Gastrocnemius medialis (tissue), 4 donors: Measurements from ENCODE around the gene SAMHD1. TPM values are rescaled to one million over a fixed set of nuclear protein-coding genes. Genes with fewer than 3 reads are reported as not detected.
"Not testable (repeated sequence)": the region's sequence is repeated elsewhere in the genome, so short reads cannot be mapped to it uniquely, and the experiment has no call there.

Experiments used
- ATAC-seq, 2 donors: fragments of 150-250 bp; one replicate each; pipeline ENCODE4 v1.9.1; 2016
- DNase-seq, 2 donors: peaks; one replicate each; pipeline ENCODE4 v3.0.0-alpha.2; 2019
- H3K27ac ChIP-seq, 4 donors: fragments of 200-600 bp; sonication (generic); 1 replicate in 1 of 4; 2 replicates in 3 of 4; pipeline ENCODE4 v1.5.1; 2016 to 2018; ENCODE audit warnings: mild to moderate bottlenecking in 2 of 4, moderate library complexity in 1 of 4
- H3K27me3 ChIP-seq, 3 donors: fragments of 200-600 bp; sonication (generic) in 2 of 3; 1 replicate in 1 of 3; 2 replicates in 2 of 3; pipeline versions ENCODE4 v1.5.1 to v1.6.0; 2016 to 2019; ENCODE audit warnings: mild to moderate bottlenecking in 1 of 3, moderate library complexity in 1 of 3
- H3K36me3 ChIP-seq, 2 donors: fragments of 200-600 bp; sonication (generic) in 1 of 2; one replicate each; pipeline ENCODE4 v1.5.1; 2017 to 2018
- H3K4me1 ChIP-seq, 2 donors: fragments of 200-600 bp; sonication (generic) in 1 of 2; one replicate each; pipeline ENCODE4 v1.5.1; 2016 to 2017; ENCODE audit warnings: mild to moderate bottlenecking in 2 of 2
- H3K4me3 ChIP-seq, 4 donors: fragments of 200-600 bp; sonication (generic) in 3 of 4; 1 replicate in 1 of 4; 2 replicates in 3 of 4; pipeline ENCODE4 v1.5.1; 2016 to 2019; ENCODE audit warnings: mild to moderate bottlenecking in 2 of 4
- H3K9me3 ChIP-seq, 3 donors: fragments of 200-600 bp; sonication (generic) in 2 of 3; 1 replicate in 1 of 3; 2 replicates in 2 of 3; pipeline ENCODE4 v1.5.1; 2016 to 2019
- CTCF ChIP-seq, 5 experiments: fragments of 450-650 bp in 3 of 5; fragments of 200-600 bp in 2 of 5; sonication (generic) in 2 of 5; IDR thresholded peaks in 4 of 5; conservative IDR thresholded peaks in 1 of 5; 1 replicate in 4 of 5; 2 replicates in 1 of 5; pipeline ENCODE4 v1.5.1; 2016 to 2019; ENCODE audit warnings: antibody characterized with exemption in 5 of 5, mild to moderate bottlenecking in 3 of 5, moderate library complexity in 3 of 5
- POLR2A ChIP-seq, 2 donors: fragments of 450-650 bp; IDR thresholded peaks; one replicate each; pipeline ENCODE4 v1.6.1; 2017; ENCODE audit warnings: antibody characterized with exemption in 2 of 2, mild to moderate bottlenecking in 2 of 2, moderate library complexity in 2 of 2
- in situ Hi-C, 4 donors: fragments of 200-750 bp; cut with MboI; loops; one replicate each; pipeline versions ENCODE4 v1.15.0 to v1.8.0; 2017; ENCODE audit warnings: low sequenced_read_pairs in 4 of 4
- intact Hi-C: fragments of 100-400 bp; cut with DNase I; formaldehyde crosslinking; loops from one replicate; pipeline ENCODE4 v1.15.1; 2023; ENCODE audit warnings: low total_unique reads
- total RNA-seq, 4 donors: library from RNA; depleted of rRNA; stranded (reverse); fragments of >200 nt; gene quantifications; one replicate each; pipeline versions ENCODE4 v1.1.0 to v1.2.3, GENCODE V29; 2016

Gene SAMHD1
- total RNA-seq, 4 donors from 2014 or later: 37.5 to 84.1 (median 69.4) TPM

- ATAC-seq (no peak), DNase-seq (no peak)
- Histone ChIP-seq H3K9me3 (no peaks in the 10 kb centered on the region), H3K27me3 (no peaks in the 10 kb centered on the region), H3K36me3 (no peaks in the 10 kb centered on the region), H3K4me3 (no peak overlapping the region), H3K27ac (no peak overlapping the region), H3K4me1 (no peaks in the 10 kb centered on the region)
- intact Hi-C loops: no loop called here
- TF ChIP-seq CTCF (IDR thresholded peaks at IDR 0.05 in 4 of 5, conservative IDR thresholded peaks at IDR 0.05 in 1 of 5): no peak
- TF ChIP-seq POLR2A (IDR thresholded peaks at IDR 0.05): no peak
- in situ Hi-C loops: no loop called here
Measured at GRCh38 chr20:36969051-36969450, 17.5 kb upstream of the SAMHD1 start.

GRCh38 chr20:36967636-36968035 lies 16.1 kb upstream of the SAMHD1 start:
- DNase-seq (no peak), ATAC-seq (no peak)
- in situ Hi-C loops: no loop called here
- H3K4me3 ChIP-seq: no peak overlapping the region
- H3K9me3 ChIP-seq: no peaks in the 10 kb centered on the region
- TF ChIP-seq CTCF (IDR thresholded peaks at IDR 0.05 in 4 of 5, conservative IDR thresholded peaks at IDR 0.05 in 1 of 5) (no peak), POLR2A (IDR thresholded peaks at IDR 0.05) (no peak)
- H3K4me1 ChIP-seq: no peaks in the 10 kb centered on the region
- H3K27me3 ChIP-seq: no peaks in the 10 kb centered on the region
- no peak overlapping the region for H3K27ac ChIP-seq
- intact Hi-C loops: no loop called here
- H3K36me3 ChIP-seq: no peaks in the 10 kb centered on the region

DNA sequence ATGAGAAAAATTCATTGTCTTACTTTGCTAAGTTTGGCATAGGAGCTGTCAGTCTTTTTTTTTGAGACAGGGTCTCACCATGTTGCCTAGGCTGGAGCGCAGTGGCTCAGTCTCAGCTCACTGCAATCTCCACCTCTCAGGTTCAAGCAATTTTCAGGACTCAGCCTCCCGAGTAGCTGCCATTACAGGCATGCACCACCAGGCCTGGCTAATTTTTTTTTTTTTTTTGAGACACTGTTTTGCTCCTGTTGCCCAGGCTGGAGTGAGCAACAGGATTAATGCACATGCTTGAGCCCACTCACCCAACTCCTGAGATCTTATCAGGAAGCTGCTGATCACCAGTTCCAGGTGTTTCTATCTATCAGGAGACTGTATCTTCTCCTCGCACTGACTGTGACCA lies 15.5 kb upstream of the SAMHD1 start:
- in situ Hi-C loops, H3K9me3 ChIP-seq, H3K36me3 ChIP-seq, H3K4me3 ChIP-seq, ATAC-seq, H3K27me3 ChIP-seq, DNase-seq, intact Hi-C loops, H3K4me1 ChIP-seq, H3K27ac ChIP-seq: not testable (repeated sequence)

DNA sequence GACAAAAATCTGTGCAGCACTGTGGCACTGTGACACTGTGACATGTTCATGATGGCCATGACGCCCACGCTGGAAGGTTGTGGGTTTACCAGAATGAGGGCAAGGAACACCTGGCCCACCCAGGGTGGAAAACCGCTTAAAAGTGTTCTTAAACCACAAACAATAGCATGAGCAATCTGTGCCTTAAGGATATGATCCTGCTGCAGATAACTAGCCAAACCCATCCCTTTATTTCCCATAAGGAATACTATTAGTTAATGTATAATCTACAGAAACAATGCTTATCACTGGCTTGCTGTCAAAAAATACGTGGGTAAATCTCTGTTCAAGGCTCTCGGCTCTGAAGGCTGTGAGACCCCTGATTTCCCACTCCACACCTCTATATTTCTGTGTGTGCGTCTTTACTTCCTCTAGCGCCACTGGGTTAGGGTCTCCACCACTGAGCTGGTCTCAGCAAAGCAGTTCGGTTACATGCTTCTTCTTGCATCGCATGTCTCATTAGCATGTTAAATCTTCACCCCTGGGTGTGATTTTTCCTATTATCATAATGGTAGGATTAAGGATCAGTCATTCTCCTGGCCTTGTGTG lies 10.9 kb upstream of the SAMHD1 start:
- in situ Hi-C loops, H3K4me3 ChIP-seq, H3K9me3 ChIP-seq, intact Hi-C loops, H3K27ac ChIP-seq, ATAC-seq, H3K27me3 ChIP-seq, H3K4me1 ChIP-seq, H3K36me3 ChIP-seq, DNase-seq: not testable (repeated sequence)

DNA sequence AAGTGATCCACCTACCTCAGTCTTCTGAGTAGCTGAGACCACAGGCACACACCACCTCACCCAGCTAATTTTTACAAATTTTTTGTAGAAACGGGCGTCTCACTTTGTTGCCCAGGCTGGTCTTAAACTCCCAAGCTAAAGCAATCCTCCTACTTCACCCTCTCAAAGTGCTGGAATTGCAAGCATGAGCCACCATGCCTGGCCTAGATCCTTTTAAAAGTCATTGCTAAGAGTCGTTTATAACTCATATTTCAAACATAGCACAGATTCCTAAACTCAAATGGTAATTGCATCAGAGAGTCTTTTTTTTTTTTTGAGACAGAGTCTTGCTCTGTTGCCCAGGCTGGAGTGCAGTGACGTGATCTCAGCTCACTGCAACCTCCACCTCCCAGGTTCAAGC lies 7.7 kb upstream of the SAMHD1 start:
- in situ Hi-C loops: no loop called here
- intact Hi-C loops: no loop called here
- Histone ChIP-seq H3K36me3 (no peaks in the 10 kb centered on the region), H3K27me3 (no peaks in the 10 kb centered on the region), H3K4me3 (no peak overlapping the region), H3K4me1 (no peaks in the 10 kb centered on the region), H3K9me3 (no peaks in the 10 kb centered on the region), H3K27ac (no peak overlapping the region)
- no peak for DNase-seq
- ATAC-seq: no peak
- TF ChIP-seq POLR2A (IDR thresholded peaks at IDR 0.05): no peak
- no peak for TF ChIP-seq CTCF (IDR thresholded peaks at IDR 0.05 in 4 of 5, conservative IDR thresholded peaks at IDR 0.05 in 1 of 5)
